22Rv1 (cell line): ENCODE measurements around the gene PRR22.
"Not testable (repeated sequence)": the region's sequence is repeated elsewhere in the genome, so short reads cannot be mapped to it uniquely, and the experiment has no call there.

Experiments used
- H3K27ac ChIP-seq: fragments of 450-650 bp; 2 replicates; pipeline ENCODE4 v1.5.1; 2017
- ZFX ChIP-seq: fragments of 450-650 bp; IDR thresholded peaks from 2 replicates; pipeline ENCODE4 v1.6.1; 2017; ENCODE audit warnings: antibody characterized with exemption, borderline replicate concordance
- TF ChIP-seq, protein P1 (sequence below): fragments of 450-650 bp; IDR thresholded peaks from 2 replicates; pipeline ENCODE4 v1.5.1; 2017; ENCODE audit warnings: mild to moderate bottlenecking

Gene PRR22

DNA sequence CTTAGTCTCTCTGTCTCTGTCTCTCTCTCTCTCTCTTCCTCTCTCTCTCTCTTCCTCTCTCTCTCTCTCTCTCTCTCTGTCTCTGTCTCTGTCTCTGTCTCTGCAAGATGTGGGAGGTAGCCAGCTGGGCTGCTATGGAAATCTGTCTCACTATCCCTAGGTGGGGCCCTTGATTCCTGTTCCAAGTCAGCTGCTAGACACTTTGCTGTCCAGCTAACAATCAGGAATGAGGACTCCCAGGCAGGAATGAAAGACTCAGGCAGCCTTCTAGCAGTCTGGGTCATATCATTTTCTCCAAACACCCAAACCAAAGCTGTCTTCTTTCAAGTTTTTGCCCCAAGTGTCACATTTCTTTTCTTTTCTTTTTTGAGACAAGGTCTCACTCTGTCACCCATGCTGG, 40.9 kb downstream of the PRR22 start:
- no peak overlapping the region for H3K27ac ChIP-seq
- TF ChIP-seq ZFX, result no peak
- TF ChIP-seq, protein P1, sequence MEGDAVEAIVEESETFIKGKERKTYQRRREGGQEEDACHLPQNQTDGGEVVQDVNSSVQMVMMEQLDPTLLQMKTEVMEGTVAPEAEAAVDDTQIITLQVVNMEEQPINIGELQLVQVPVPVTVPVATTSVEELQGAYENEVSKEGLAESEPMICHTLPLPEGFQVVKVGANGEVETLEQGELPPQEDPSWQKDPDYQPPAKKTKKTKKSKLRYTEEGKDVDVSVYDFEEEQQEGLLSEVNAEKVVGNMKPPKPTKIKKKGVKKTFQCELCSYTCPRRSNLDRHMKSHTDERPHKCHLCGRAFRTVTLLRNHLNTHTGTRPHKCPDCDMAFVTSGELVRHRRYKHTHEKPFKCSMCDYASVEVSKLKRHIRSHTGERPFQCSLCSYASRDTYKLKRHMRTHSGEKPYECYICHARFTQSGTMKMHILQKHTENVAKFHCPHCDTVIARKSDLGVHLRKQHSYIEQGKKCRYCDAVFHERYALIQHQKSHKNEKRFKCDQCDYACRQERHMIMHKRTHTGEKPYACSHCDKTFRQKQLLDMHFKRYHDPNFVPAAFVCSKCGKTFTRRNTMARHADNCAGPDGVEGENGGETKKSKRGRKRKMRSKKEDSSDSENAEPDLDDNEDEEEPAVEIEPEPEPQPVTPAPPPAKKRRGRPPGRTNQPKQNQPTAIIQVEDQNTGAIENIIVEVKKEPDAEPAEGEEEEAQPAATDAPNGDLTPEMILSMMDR, result no peak

DNA sequence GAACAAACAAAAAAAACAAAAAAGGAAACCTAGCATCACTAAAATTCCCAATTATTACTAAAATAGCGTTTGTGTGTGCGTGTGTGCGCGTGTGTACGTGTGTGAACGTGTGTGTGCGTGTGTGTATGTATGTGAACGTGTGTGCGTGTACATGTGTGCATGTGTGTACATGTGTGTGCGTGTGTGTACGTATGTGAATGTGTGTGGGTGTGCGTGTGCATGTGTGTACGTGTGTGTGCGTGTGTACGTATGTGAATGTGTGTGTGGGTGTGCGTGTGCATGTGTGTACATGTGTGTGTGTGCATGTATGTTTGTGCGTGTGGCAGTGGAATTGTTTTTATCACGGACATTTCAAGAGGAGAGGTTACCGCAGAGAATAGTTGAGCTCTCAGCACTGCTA, 42.5 kb downstream of the PRR22 start:
- TF ChIP-seq, protein P1, result no peak
- TF ChIP-seq ZFX, result no peak
- H3K27ac ChIP-seq, result no peak overlapping the region

DNA sequence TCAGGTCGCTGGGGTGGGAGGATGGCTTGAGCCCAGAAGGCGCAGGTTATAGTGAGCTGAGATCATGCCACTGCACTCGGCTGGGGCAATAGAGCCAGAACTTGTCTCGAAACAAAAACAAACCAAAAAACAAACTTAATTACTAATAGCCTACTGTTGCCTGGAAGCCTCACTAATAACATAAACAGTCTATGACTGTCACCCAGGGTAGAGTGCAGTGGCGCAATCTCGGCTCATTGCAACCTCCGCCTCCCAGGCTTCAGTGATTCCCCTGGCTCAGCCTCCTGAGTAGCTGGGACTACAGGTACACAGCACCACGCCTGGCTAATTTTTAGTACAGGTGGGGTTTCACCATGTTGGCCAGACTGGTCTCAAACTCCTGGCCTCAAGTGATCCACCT, 46.1 kb downstream of the PRR22 start:
- TF ChIP-seq, protein P1, result no peak
- no peak for TF ChIP-seq ZFX
- no peak overlapping the region for H3K27ac ChIP-seq

DNA sequence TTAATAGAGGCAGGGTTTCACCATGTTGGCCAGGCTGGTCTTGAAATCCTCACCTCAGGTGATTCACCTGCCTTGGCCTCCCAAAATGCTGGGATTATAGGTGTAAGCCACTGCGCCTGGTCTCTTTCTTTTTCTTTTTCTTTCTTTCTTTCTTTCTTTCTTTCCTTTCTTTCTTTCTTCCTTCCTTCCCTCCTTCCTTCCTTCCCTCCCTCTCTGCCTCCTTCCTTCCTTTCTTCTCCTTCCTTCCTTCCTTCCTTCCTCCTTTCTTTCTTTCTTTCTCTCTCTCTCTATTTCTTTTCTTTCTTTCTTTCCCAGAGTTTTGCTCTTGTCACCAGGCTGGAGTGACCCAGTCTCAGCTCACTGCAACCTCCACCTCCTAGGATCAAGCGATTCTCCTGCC, 51.4 kb downstream of the PRR22 start:
- not testable (repeated sequence) for H3K27ac ChIP-seq
